ENCODE results near the gene SIGLEC15.
"Not testable (repeated sequence)": the region's sequence is repeated elsewhere in the genome, so short reads cannot be mapped to it uniquely, and the experiment has no call there.

Gene SIGLEC15

GRCh38 chr18:45847119-45847518 is 21.6 kb downstream of the SIGLEC15 start:
- no peak for DNase-seq

- DNase-seq, result not testable (repeated sequence)
Measured at GRCh38 chr18:45848643-45849042, 23.2 kb downstream of the SIGLEC15 start.

- no peak for DNase-seq
Measured at GRCh38 chr18:45849529-45849928, 24.1 kb downstream of the SIGLEC15 start.

GRCh38 chr18:45850021-45850420 is 24.5 kb downstream of the SIGLEC15 start:
- DNase-seq, result no peak

GRCh38 chr18:45851161-45851925 is 25.9 kb downstream of the SIGLEC15 start:
- no peak for DNase-seq

- DNase-seq, result no peak
Measured at GRCh38 chr18:45852631-45853030, 27.2 kb downstream of the SIGLEC15 start.

GRCh38 chr18:45854036-45854586 is 28.6 kb downstream of the SIGLEC15 start:
- DNase-seq, result no peak

- DNase-seq, result no peak
Measured at GRCh38 chr18:45856531-45856930, 31.1 kb downstream of the SIGLEC15 start.

GRCh38 chr18:45859334-45859733 is 33.9 kb downstream of the SIGLEC15 start:
- no peak for DNase-seq

- no peak for DNase-seq
Measured at GRCh38 chr18:45860492-45860891, 35.0 kb downstream of the SIGLEC15 start.

GRCh38 chr18:45860971-45861370 is 35.5 kb downstream of the SIGLEC15 start:
- no peak for DNase-seq

GRCh38 chr18:45861926-45862325 is 36.5 kb downstream of the SIGLEC15 start:
- DNase-seq, result no peak

- no peak for DNase-seq
Measured at GRCh38 chr18:45863469-45863868, 38.0 kb downstream of the SIGLEC15 start.

- DNase-seq, result no peak
Measured at GRCh38 chr18:45864081-45864480, 38.6 kb downstream of the SIGLEC15 start.

- no peak for DNase-seq
Measured at GRCh38 chr18:45865466-45865865, 40.0 kb downstream of the SIGLEC15 start.

- no peak for DNase-seq
Measured at GRCh38 chr18:45870419-45870818, 44.9 kb downstream of the SIGLEC15 start.

- DNase-seq, result no peak
Measured at GRCh38 chr18:45871431-45872084, 46.1 kb downstream of the SIGLEC15 start.

GRCh38 chr18:45874491-45875184 is 49.2 kb downstream of the SIGLEC15 start:
- peak; percentile 63 for DNase-seq

- no peak for DNase-seq
Measured at GRCh38 chr18:45876161-45876560, 50.7 kb downstream of the SIGLEC15 start.

- DNase-seq, result no peak
Measured at GRCh38 chr18:45877403-45877802, 51.9 kb downstream of the SIGLEC15 start.

- peak; percentile 92 for DNase-seq
Measured at GRCh38 chr18:45879681-45880655, 54.5 kb downstream of the SIGLEC15 start.

GRCh38 chr18:45880876-45881558 is 55.5 kb downstream of the SIGLEC15 start:
- no peak for DNase-seq
